ENCODE measurements around the gene FBF1.
"Not testable (repeated sequence)": the region's sequence is repeated elsewhere in the genome, so short reads cannot be mapped to it uniquely, and the experiment has no call there.

FBF1 gene

GRCh38 chr17:75940727-75941441, at the start of gene FBF1:
Gene FBF1, minus strand, starts transcription at chr17:75941042. Its CDS starts 2,893 bp downstream, at chr17:75938149.
- DNase-seq: peak; percentile 80

GRCh38 chr17:75987041-75987440, 46.2 kb upstream of the FBF1 start:
- no peak for DNase-seq

- DNase-seq: no peak
These were observed 45.1 kb upstream of the FBF1 start for GRCh38 chr17:75985986-75986385.

- peak; percentile 52 for DNase-seq
These were observed 42.8 kb upstream of the FBF1 start for GRCh38 chr17:75983501-75984181.

GRCh38 chr17:75981019-75981615, 40.3 kb upstream of the FBF1 start:
- no peak for DNase-seq

- peak; percentile 15 for DNase-seq
These were observed 39.6 kb upstream of the FBF1 start for GRCh38 chr17:75980188-75981018.

GRCh38 chr17:75979705-75980187, 38.9 kb upstream of the FBF1 start:
- peak; percentile 71 for DNase-seq

GRCh38 chr17:75978938-75979704, 38.3 kb upstream of the FBF1 start, which contains the start of the genes ACOX1 and TEN1:
Gene ACOX1, minus strand, starts transcription at chr17:75979166. Its CDS starts 93 bp downstream, at chr17:75979073.
Gene TEN1, plus strand, starts transcription at chr17:75979240. Its CDS starts 6,953 bp downstream, at chr17:75986193.
- peak; percentile 92 for DNase-seq

GRCh38 chr17:75976175-75976848, 35.5 kb upstream of the FBF1 start:
- DNase-seq: no peak

- DNase-seq: no peak
These were observed 34.9 kb upstream of the FBF1 start for GRCh38 chr17:75975757-75976174.

GRCh38 chr17:75975187-75975586, 34.3 kb upstream of the FBF1 start:
- not testable (repeated sequence) for DNase-seq

- DNase-seq: no peak
These were observed 29.8 kb upstream of the FBF1 start for GRCh38 chr17:75970626-75971025.

- peak; percentile 43 for DNase-seq
These were observed 29.2 kb upstream of the FBF1 start for GRCh38 chr17:75970011-75970523.

- not testable (repeated sequence) for DNase-seq
These were observed 28.2 kb upstream of the FBF1 start for GRCh38 chr17:75969044-75969443.

- DNase-seq: no peak
These were observed 24.6 kb upstream of the FBF1 start for GRCh38 chr17:75965468-75965867.

GRCh38 chr17:75959839-75960511, 19.1 kb upstream of the FBF1 start:
- no peak for DNase-seq

GRCh38 chr17:75959051-75959838, 18.4 kb upstream of the FBF1 start:
- no peak for DNase-seq

- DNase-seq: peak; percentile 16
These were observed 10.2 kb upstream of the FBF1 start for GRCh38 chr17:75950855-75951554.

- no peak for DNase-seq
These were observed 9.6 kb upstream of the FBF1 start for GRCh38 chr17:75950421-75950820.

Measured in GF-D8 (cell line).